ENCODE measurements around the gene CBR1. TPM values are rescaled to one million over a fixed set of nuclear protein-coding genes. Genes with fewer than 3 reads are reported as not detected.
"Not testable (repeated sequence)": the region's sequence is repeated elsewhere in the genome, so short reads cannot be mapped to it uniquely, and the experiment has no call there.

Gene CBR1
- total and polyA plus RNA-seq, 2 experiments from 2014 or later: 151 to 179 TPM

- H3K4me3 ChIP-seq: no peak overlapping the region
- no peak overlapping the region for H2AFZ ChIP-seq
- no peak for DNase-seq
- H3K4me2 ChIP-seq (ENCODE audit: unreplicated experiment): no peak overlapping the region
- peaks cover 17% of the 10 kb centered on the region for H3K4me1 ChIP-seq (ENCODE audit: insufficient read depth)
- peaks cover 26% of the 10 kb centered on the region for H3F3A ChIP-seq (ENCODE audit: insufficient read depth)
- no peak overlapping the region for H3K9ac ChIP-seq
- H3K27me3 ChIP-seq (replicated peaks; ENCODE audit: insufficient read depth): no peaks in the 10 kb centered on the region
- H3K9me3 ChIP-seq (ENCODE audit: low read depth): no peaks in the 10 kb centered on the region
- H3K9me2 ChIP-seq (ENCODE audit: insufficient read depth): no peaks in the 10 kb centered on the region
- H4K20me1 ChIP-seq (ENCODE audit: insufficient read depth): no peaks in the 10 kb centered on the region
- no peak overlapping the region for H3K27ac ChIP-seq
- 0 out of 2 replicates have a peak, but pooled peaks cover 7% of the 10 kb centered on the region for H3K36me3 ChIP-seq (ENCODE audit: low read depth)
- TF ChIP-seq EZH2 (IDR thresholded peaks at IDR 0.05; ENCODE audit: insufficient read depth, poor library complexity, severe bottlenecking): no peak
- TF ChIP-seq EZH2phosphoT487 (IDR thresholded peaks at IDR 0.05; ENCODE audit: insufficient read depth, low read depth): no peak
- 48 to 53% methylated on average over 3 of the region's 3 CpGs for WGBS, 2 experiments (ENCODE audit: low coverage in 1 of 2, low lambda C conversion rate in 2 of 2, missing lambda C conversion rate in 2 of 2)
- in situ Hi-C loops (cut with MboI): no loop called here
- peaks cover 31% of the 10 kb centered on the region for H3K79me2 ChIP-seq (ENCODE audit: insufficient read depth)
Measured at GRCh38 chr21:36073181-36073580, 3.4 kb downstream of the CBR1 start.

GRCh38 chr21:36073911-36074310 is 4.1 kb downstream of the CBR1 start:
- H3K27me3 ChIP-seq (replicated peaks; ENCODE audit: insufficient read depth); H3K9me3 ChIP-seq (ENCODE audit: low read depth); H3K36me3 ChIP-seq (ENCODE audit: low read depth); H3K27ac ChIP-seq; in situ Hi-C loops (cut with MboI); H4K20me1 ChIP-seq (ENCODE audit: insufficient read depth); H2AFZ ChIP-seq; H3K9ac ChIP-seq; H3K4me3 ChIP-seq; H3K9me2 ChIP-seq (ENCODE audit: insufficient read depth); DNase-seq; H3K4me2 ChIP-seq (ENCODE audit: unreplicated experiment): not testable (repeated sequence)
- peaks cover 31% of the 10 kb centered on the region for H3K79me2 ChIP-seq (ENCODE audit: insufficient read depth)
- WGBS, 2 experiments (ENCODE audit: low coverage in 1 of 2, low lambda C conversion rate in 2 of 2, missing lambda C conversion rate in 2 of 2): 94 to 96% methylated on average over 5 of the region's 5 CpGs
- H3K4me1 ChIP-seq (ENCODE audit: insufficient read depth): peaks cover 17% of the 10 kb centered on the region
- H3F3A ChIP-seq (ENCODE audit: insufficient read depth): peaks cover 26% of the 10 kb centered on the region

GRCh38 chr21:36075171-36075570 is 5.3 kb downstream of the CBR1 start:
- H3K36me3 ChIP-seq (ENCODE audit: low read depth): 0 out of 2 replicates have a peak, but pooled peaks cover 7% of the 10 kb centered on the region
- DNase-seq: no peak
- 95 to 100% methylated on average over 3 of the region's 3 CpGs for WGBS, 2 experiments (ENCODE audit: low coverage in 1 of 2, low lambda C conversion rate in 2 of 2, missing lambda C conversion rate in 2 of 2)

GRCh38 chr21:36075953-36076352 is 6.1 kb downstream of the CBR1 start:
- Histone ChIP-seq H3K27ac (no peak overlapping the region), H3K79me2 (ENCODE audit: insufficient read depth) (peaks cover 13% of the 10 kb centered on the region; the same call in 1 of the 2 replicates), H3K27me3 (replicated peaks; ENCODE audit: insufficient read depth) (no peaks in the 10 kb centered on the region), H3K4me2 (ENCODE audit: unreplicated experiment) (no peak overlapping the region), H3F3A (ENCODE audit: insufficient read depth) (peaks cover 26% of the 10 kb centered on the region), H4K20me1 (ENCODE audit: insufficient read depth) (no peaks in the 10 kb centered on the region), H3K4me1 (ENCODE audit: insufficient read depth) (peaks cover 8% of the 10 kb centered on the region), H2AFZ (no peak overlapping the region), H3K9ac (no peak overlapping the region), H3K9me3 (ENCODE audit: low read depth) (no peaks in the 10 kb centered on the region), H3K36me3 (ENCODE audit: low read depth) (0 out of 2 replicates have a peak, but pooled peaks cover 7% of the 10 kb centered on the region), H3K9me2 (ENCODE audit: insufficient read depth) (no peaks in the 10 kb centered on the region), H3K4me3 (no peak overlapping the region)
- WGBS, 2 experiments (ENCODE audit: low coverage in 1 of 2, low lambda C conversion rate in 2 of 2, missing lambda C conversion rate in 2 of 2): 86 to 95% methylated on average over 5 of the region's 5 CpGs
- no peak for DNase-seq
- TF ChIP-seq EZH2 (IDR thresholded peaks at IDR 0.05; ENCODE audit: insufficient read depth, poor library complexity, severe bottlenecking) (no peak), EZH2phosphoT487 (IDR thresholded peaks at IDR 0.05; ENCODE audit: insufficient read depth, low read depth) (no peak)
- in situ Hi-C loops (cut with MboI): no loop called here

More at GRCh38 chr21:36075171-36075570, 5.3 kb downstream of the CBR1 start:
- no peak for TF ChIP-seq EZH2 (IDR thresholded peaks at IDR 0.05; ENCODE audit: insufficient read depth, poor library complexity, severe bottlenecking)
- no peak for TF ChIP-seq EZH2phosphoT487 (IDR thresholded peaks at IDR 0.05; ENCODE audit: insufficient read depth, low read depth)
- H4K20me1 ChIP-seq (ENCODE audit: insufficient read depth): no peaks in the 10 kb centered on the region
- no peak overlapping the region for H2AFZ ChIP-seq
- peaks cover 21% of the 10 kb centered on the region for H3K79me2 ChIP-seq (ENCODE audit: insufficient read depth)
- H3K4me1 ChIP-seq (ENCODE audit: insufficient read depth): peaks cover 13% of the 10 kb centered on the region
- H3K9me2 ChIP-seq (ENCODE audit: insufficient read depth): no peaks in the 10 kb centered on the region
- peaks cover 26% of the 10 kb centered on the region for H3F3A ChIP-seq (ENCODE audit: insufficient read depth)
- in situ Hi-C loops (cut with MboI): no loop called here
- no peaks in the 10 kb centered on the region for H3K9me3 ChIP-seq (ENCODE audit: low read depth)
- H3K4me2 ChIP-seq (ENCODE audit: unreplicated experiment): no peak overlapping the region
- H3K27ac ChIP-seq: no peak overlapping the region
- H3K9ac ChIP-seq: no peak overlapping the region
- no peak overlapping the region for H3K4me3 ChIP-seq
- no peaks in the 10 kb centered on the region for H3K27me3 ChIP-seq (replicated peaks; ENCODE audit: insufficient read depth)
